ENCODE data around the gene PRG2. TPM values are rescaled to one million over a fixed set of nuclear protein-coding genes. Genes with fewer than 3 reads are reported as not detected.

PRG2 gene
- total and polyA plus RNA-seq, 5 donors from 2014 or later = 0.13 TPM; not detected in 4

DNA sequence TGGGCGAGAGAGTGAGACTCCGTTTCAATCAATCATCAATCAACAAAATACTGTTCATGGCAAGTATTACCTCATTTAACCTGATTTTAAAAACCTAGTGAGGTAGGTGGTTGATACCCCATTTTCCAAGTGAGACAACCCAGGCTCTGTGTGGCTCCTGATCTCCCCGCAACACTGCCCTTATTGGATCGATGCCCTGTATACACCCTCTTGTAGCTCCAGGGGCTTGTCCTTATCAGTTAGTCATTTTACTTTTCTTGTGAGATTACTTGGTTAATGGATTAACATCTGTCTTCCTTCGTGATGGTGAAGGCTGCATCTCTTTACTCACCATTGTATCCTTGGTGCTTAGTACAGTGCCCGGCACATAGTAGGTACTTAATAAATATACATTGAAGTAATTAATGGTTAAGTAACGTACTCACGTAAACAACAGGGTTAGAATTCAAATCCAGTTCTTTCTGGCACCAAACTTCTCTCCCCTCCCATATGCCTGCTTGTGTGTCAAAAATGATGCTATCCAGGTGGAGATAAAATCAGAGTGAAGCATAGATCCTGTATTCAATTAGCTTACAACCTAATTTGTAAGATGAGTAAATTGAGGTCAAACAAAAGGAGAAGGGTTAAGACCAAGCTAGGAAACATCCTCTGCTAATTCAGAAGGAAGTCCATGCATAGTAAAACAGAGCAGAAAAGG lies 1.8 kb upstream of the PRG2 start:
- Mint-ChIP-seq H3K27ac (no peak overlapping the region), H3K9me3 (no peaks in the 10 kb centered on the region), H3K4me1 (no peaks in the 10 kb centered on the region), H3K4me3 (no peak overlapping the region), H3K36me3 (no peaks in the 10 kb centered on the region), H3K27me3 (no peaks in the 10 kb centered on the region)
- DNase-seq (no peak), ATAC-seq (ENCODE audit: low read depth in 2 of 2) (no peak)
- no peaks in the 10 kb centered on the region for H3K4me1 ChIP-seq (ENCODE audit: control insufficient read depth, insufficient read depth, low read length, poor library complexity, severe bottlenecking)
- no peak overlapping the region for H3K4me3 ChIP-seq (ENCODE audit: low read depth, low read length)
- H3K36me3 ChIP-seq (ENCODE audit: control insufficient read depth, insufficient read depth, low read length) = no peaks in the 10 kb centered on the region
- no peak overlapping the region for H3K27ac ChIP-seq (ENCODE audit: insufficient read depth, low read length, poor library complexity, severe bottlenecking)
- no peaks in the 10 kb centered on the region for H3K27me3 ChIP-seq (ENCODE audit: control insufficient read depth, insufficient read depth, low read length)
- H3K9me3 ChIP-seq (ENCODE audit: control insufficient read depth in 2 of 2, low read length in 2 of 2) = no peaks in the 10 kb centered on the region

DNA sequence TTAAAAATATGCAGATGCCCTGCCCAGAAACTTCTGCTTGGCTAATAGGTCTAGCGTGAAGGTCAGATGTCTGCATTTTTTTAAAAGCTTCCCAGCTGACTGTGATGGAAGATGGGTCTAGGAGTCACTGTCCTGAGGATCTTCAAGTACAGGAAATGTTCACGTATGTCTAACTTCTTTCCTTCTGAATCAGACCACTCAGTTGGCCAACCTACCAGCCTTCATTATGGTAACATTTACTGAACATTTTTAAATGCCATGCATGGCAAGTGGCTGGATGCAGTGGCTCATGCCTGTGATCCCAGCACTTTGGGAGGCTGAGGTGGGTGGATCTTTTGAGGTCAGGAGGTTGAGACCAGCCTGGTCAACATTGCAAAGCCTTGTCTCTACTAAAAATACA lies 1.1 kb upstream of the PRG2 start:
- no peaks in the 10 kb centered on the region for H3K36me3 ChIP-seq (ENCODE audit: control insufficient read depth, insufficient read depth, low read length)
- Mint-ChIP-seq H3K27ac (no peak overlapping the region), H3K9me3 (no peaks in the 10 kb centered on the region), H3K4me1 (no peaks in the 10 kb centered on the region), H3K27me3 (no peaks in the 10 kb centered on the region), H3K4me3 (no peak overlapping the region), H3K36me3 (no peaks in the 10 kb centered on the region)
- DNase-seq (no peak), ATAC-seq (ENCODE audit: low read depth in 2 of 2) (no peak)
- H3K9me3 ChIP-seq (ENCODE audit: control insufficient read depth in 2 of 2, low read length in 2 of 2) = no peaks in the 10 kb centered on the region
- H3K27me3 ChIP-seq (ENCODE audit: control insufficient read depth, insufficient read depth, low read length) = no peaks in the 10 kb centered on the region
- H3K4me3 ChIP-seq (ENCODE audit: low read depth, low read length) = no peak overlapping the region
- H3K4me1 ChIP-seq (ENCODE audit: control insufficient read depth, insufficient read depth, low read length, poor library complexity, severe bottlenecking) = no peaks in the 10 kb centered on the region
- no peak overlapping the region for H3K27ac ChIP-seq (ENCODE audit: insufficient read depth, low read length, poor library complexity, severe bottlenecking)

DNA sequence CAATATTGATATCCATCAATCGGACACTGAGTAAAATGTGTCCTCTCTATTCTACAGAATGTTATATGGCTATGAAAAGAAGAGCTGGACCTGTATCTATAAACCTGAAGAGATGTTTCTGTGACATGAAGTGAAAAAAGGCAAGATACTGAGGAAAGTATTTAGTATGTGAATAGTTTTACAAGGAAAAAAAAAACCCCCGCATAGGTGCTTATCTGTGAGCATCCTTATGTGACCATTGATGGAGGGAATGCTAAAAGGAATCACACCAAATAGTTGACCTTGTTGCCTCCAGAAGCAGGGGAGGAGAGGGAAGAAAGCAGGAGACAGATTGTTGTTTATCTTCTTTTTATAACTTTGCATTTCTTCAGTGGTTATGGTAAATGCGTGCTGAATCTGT lies 661 bp upstream of the PRG2 start:
- Mint-ChIP-seq H3K27ac (peak overlapping the region in 1 of 3 donors; percentile 1), H3K9me3 (no peaks in the 10 kb centered on the region), H3K36me3 (no peaks in the 10 kb centered on the region), H3K27me3 (no peaks in the 10 kb centered on the region), H3K4me3 (no peak overlapping the region), H3K4me1 (no peaks in the 10 kb centered on the region)
- ATAC-seq (ENCODE audit: low read depth in 2 of 2) (no peak), DNase-seq (no peak)
- H3K36me3 ChIP-seq (ENCODE audit: control insufficient read depth, insufficient read depth, low read length) = no peaks in the 10 kb centered on the region
- no peaks in the 10 kb centered on the region for H3K9me3 ChIP-seq (ENCODE audit: control insufficient read depth in 2 of 2, low read length in 2 of 2)
- H3K27ac ChIP-seq (ENCODE audit: insufficient read depth, low read length, poor library complexity, severe bottlenecking) = no peak overlapping the region
- no peak overlapping the region for H3K4me3 ChIP-seq (ENCODE audit: low read depth, low read length)
- no peaks in the 10 kb centered on the region for H3K27me3 ChIP-seq (ENCODE audit: control insufficient read depth, insufficient read depth, low read length)
- H3K4me1 ChIP-seq (ENCODE audit: control insufficient read depth, insufficient read depth, low read length, poor library complexity, severe bottlenecking) = no peaks in the 10 kb centered on the region

DNA sequence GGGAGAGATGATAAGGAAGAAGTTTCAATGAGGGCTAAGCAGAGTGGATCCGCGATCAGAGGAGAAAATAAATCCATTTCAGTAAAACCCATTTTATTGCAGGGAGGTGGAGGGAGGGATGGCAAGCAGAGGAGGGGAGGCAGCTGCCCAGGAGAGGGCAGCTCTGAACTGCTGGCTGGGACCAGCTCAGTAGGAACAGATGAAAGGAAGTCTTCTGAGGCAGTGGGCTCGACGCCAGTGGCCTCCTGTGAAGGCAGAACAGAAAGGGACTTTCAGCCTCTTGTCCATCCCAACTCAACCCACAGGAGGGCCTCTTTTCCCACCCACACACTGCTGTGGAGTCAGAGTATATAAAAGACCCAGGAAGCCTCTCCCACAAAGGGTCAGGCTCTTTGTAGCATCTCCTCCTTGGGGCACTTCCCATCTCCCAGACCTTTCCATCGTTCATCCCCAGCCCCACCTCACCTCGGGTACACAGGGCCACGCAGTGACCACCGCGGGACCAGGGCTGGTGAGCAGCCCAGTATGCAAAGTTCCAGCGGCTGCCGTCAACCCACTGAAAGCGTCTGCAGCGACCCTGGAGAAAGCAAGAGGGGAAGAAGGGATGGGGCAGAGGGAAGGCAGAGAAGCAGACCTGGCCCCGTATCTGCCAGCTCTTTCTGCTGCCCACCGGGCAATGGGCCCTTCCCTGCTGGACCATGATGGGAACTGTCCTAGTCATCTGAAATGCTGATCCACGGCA lies 3.0 kb downstream of the PRG2 start:
- Mint-ChIP-seq H3K27me3 (no peaks in the 10 kb centered on the region), H3K4me1 (no peaks in the 10 kb centered on the region), H3K36me3 (no peaks in the 10 kb centered on the region), H3K27ac (no peak overlapping the region), H3K9me3 (no peaks in the 10 kb centered on the region), H3K4me3 (no peak overlapping the region)
- Histone ChIP-seq H3K4me1 (ENCODE audit: control insufficient read depth, insufficient read depth, low read length, poor library complexity, severe bottlenecking) (no peaks in the 10 kb centered on the region), H3K9me3 (ENCODE audit: control insufficient read depth in 2 of 2, low read length in 2 of 2) (no peaks in the 10 kb centered on the region), H3K27me3 (ENCODE audit: control insufficient read depth, insufficient read depth, low read length) (no peaks in the 10 kb centered on the region), H3K4me3 (ENCODE audit: low read depth, low read length) (no peak overlapping the region), H3K27ac (ENCODE audit: insufficient read depth, low read length, poor library complexity, severe bottlenecking) (no peak overlapping the region), H3K36me3 (ENCODE audit: control insufficient read depth, insufficient read depth, low read length) (no peaks in the 10 kb centered on the region)
- ATAC-seq (ENCODE audit: low read depth in 2 of 2) (no peak), DNase-seq (no peak)

DNA sequence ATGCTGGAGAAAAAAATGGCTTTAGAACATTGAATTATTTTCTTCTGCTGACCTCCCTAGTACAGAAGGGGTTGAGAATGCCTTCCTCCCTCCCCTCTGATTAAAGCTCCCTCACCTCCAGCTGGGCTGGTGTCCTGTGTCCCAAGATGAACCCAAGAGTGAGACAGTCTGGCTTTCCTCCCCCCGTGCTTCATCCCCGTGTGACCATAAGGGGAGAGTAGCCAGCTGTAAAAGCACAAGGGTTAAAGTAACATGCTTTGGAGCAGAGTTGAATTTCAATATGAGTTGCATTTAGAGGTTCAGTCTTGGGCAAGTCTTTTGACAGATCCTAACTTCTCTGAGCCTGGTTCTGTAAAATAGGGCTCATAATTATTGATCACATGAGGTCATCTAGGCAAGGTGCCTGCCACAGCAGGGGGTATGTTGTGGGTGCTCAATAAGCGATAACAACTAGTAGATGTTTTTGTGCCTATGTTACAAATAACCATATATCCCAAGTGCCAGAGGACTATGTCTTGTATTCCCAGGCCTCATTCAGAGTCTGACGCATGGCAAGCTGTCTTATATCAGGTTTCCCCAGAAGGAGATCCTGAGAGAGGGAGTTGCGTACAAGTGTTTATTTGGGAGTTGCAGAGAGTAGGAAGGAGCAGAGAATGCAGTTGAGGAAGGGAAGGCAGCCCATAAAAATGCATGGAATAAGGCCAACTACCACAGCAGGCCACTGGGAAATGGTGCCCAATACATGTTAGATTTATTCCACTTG lies 4.1 kb downstream of the PRG2 start:
- no peaks in the 10 kb centered on the region for H3K9me3 ChIP-seq (ENCODE audit: control insufficient read depth in 2 of 2, low read length in 2 of 2)
- ATAC-seq (ENCODE audit: low read depth in 2 of 2) (no peak), DNase-seq (no peak)
- Mint-ChIP-seq H3K4me1 (no peaks in the 10 kb centered on the region), H3K9me3 (no peaks in the 10 kb centered on the region), H3K36me3 (no peaks in the 10 kb centered on the region), H3K27ac (no peak overlapping the region), H3K27me3 (no peaks in the 10 kb centered on the region), H3K4me3 (no peak overlapping the region)
- no peak overlapping the region for H3K27ac ChIP-seq (ENCODE audit: insufficient read depth, low read length, poor library complexity, severe bottlenecking)
- H3K27me3 ChIP-seq (ENCODE audit: control insufficient read depth, insufficient read depth, low read length) = no peaks in the 10 kb centered on the region
- H3K36me3 ChIP-seq (ENCODE audit: control insufficient read depth, insufficient read depth, low read length) = no peaks in the 10 kb centered on the region
- H3K4me1 ChIP-seq (ENCODE audit: control insufficient read depth, insufficient read depth, low read length, poor library complexity, severe bottlenecking) = no peaks in the 10 kb centered on the region
- no peak overlapping the region for H3K4me3 ChIP-seq (ENCODE audit: low read depth, low read length)

DNA sequence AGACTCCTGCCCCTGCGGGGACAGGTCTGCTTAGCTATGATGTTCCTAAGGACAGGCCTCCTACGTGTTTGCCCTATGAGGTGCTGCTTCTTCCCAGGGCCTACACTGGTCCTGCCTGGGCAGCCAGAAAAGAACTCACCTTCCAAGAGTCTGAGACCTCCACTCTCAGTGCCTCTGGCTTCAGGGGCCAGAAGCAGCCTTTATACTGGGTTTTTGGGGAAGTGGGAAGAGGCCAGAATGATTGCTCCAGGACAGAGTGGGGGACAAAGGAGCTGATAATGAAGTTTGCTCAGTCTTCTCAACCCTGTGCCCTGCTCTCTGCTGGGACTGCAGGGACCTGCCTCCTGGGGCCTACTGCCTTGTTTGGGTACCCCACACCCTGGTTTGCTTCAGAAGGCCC lies 9.5 kb downstream of the PRG2 start, which contains the start of gene PRG3:
Gene PRG3 (minus strand): TSS at position 176 of the 400 bp plus-strand sequence. CDS start 442 bp downstream, outside the sequence.
- Histone ChIP-seq H3K9me3 (ENCODE audit: control insufficient read depth in 2 of 2, low read length in 2 of 2) (no peaks in the 10 kb centered on the region), H3K4me3 (ENCODE audit: low read depth, low read length) (no peak within 1 kb of the TSS), H3K27ac (ENCODE audit: insufficient read depth, low read length, poor library complexity, severe bottlenecking) (no peak within 1 kb of the TSS), H3K36me3 (ENCODE audit: control insufficient read depth, insufficient read depth, low read length) (no peaks in the 10 kb centered on the region), H3K27me3 (ENCODE audit: control insufficient read depth, insufficient read depth, low read length) (no peaks in the 10 kb centered on the region), H3K4me1 (ENCODE audit: control insufficient read depth, insufficient read depth, low read length, poor library complexity, severe bottlenecking) (no peaks in the 10 kb centered on the region)
- no peaks in the 10 kb centered on the region for H3K36me3 Mint-ChIP-seq
- ATAC-seq (ENCODE audit: low read depth in 2 of 2) (no peak), DNase-seq (no peak)
- no peak within 1 kb of the TSS for H3K27ac Mint-ChIP-seq
- no peak within 1 kb of the TSS for H3K4me3 Mint-ChIP-seq
- H3K4me1 Mint-ChIP-seq = no peaks in the 10 kb centered on the region
- peaks cover 9% of the 10 kb centered on the region for H3K27me3 Mint-ChIP-seq
- H3K9me3 Mint-ChIP-seq = peaks cover 0 to 2% (median 0%) of the 10 kb centered on the region in 7 donors

DNA sequence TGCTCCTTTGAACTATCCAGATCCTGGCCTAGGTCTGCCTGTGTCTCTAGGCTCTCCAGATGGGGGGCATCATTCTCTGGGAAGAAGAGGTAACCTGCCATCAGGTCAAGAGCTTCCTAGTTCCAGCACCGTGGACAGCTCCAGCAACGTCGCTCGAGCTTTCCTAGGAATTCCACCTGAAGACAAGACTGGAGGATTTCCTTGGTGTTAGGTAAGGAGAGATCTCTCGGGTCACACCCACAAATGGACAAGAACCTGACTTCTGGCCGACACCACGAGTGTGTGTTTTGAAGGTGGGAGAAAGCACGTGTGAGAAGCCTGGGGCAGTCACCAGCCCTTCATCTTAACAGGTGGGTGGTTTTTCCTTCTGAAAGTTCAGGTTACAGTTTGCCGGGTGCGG lies 10.7 kb downstream of the PRG2 start:
- Histone ChIP-seq H3K9me3 (ENCODE audit: control insufficient read depth in 2 of 2, low read length in 2 of 2) (no peaks in the 10 kb centered on the region), H3K4me3 (ENCODE audit: low read depth, low read length) (no peak overlapping the region), H3K36me3 (ENCODE audit: control insufficient read depth, insufficient read depth, low read length) (no peaks in the 10 kb centered on the region), H3K27ac (ENCODE audit: insufficient read depth, low read length, poor library complexity, severe bottlenecking) (no peak overlapping the region), H3K27me3 (ENCODE audit: control insufficient read depth, insufficient read depth, low read length) (no peaks in the 10 kb centered on the region), H3K4me1 (ENCODE audit: control insufficient read depth, insufficient read depth, low read length, poor library complexity, severe bottlenecking) (no peaks in the 10 kb centered on the region)
- DNase-seq = no peak
- peaks cover 9% of the 10 kb centered on the region for H3K27me3 Mint-ChIP-seq
- no peak for ATAC-seq (ENCODE audit: low read depth in 2 of 2)
- H3K27ac Mint-ChIP-seq = no peak overlapping the region
- no peaks in the 10 kb centered on the region for H3K36me3 Mint-ChIP-seq
- no peak overlapping the region for H3K4me3 Mint-ChIP-seq
- no peaks in the 10 kb centered on the region for H3K4me1 Mint-ChIP-seq
- peaks cover 0 to 2% (median 0%) of the 10 kb centered on the region in 7 donors for H3K9me3 Mint-ChIP-seq

Measured in CD4-positive, CD25-positive, alpha-beta regulatory T cell (primary cell).